Activated T-helper 2 cell treated with anti-CD3 and anti-CD28 coated beads, Interferon-gamma antibody, Interleukin-2, Interleukin-4, amounts not matched to agents 10 μg/mL and 5 μg/mL and 100 μg/mL, durations not matched to agents 14 hours and 24 hours and 36 hours (primary cell): ENCODE results near the gene ZNF346. TPM values are rescaled to one million over a fixed set of nuclear protein-coding genes. Genes with fewer than 3 reads are reported as not detected.
A peak's percentile ranks its signal among the peaks of the same experiment; 100 is the strongest.
"Not testable (repeated sequence)": the region's sequence is repeated elsewhere in the genome, so short reads cannot be mapped to it uniquely, and the experiment has no call there.

ENCODE experiments used
- DNase-seq: peaks from one replicate; pipeline ENCODE4 v3.0.0; 2021; ENCODE audit warnings: low spot score
- H3K27ac Mint-ChIP-seq: one replicate; pipeline ENCODE4 v1.8.0; 2021; ENCODE audit warnings: mixed read lengths
- H3K27me3 Mint-ChIP-seq: one replicate; pipeline ENCODE4 v1.8.0; 2021; ENCODE audit warnings: low read depth, mixed read lengths
- H3K36me3 Mint-ChIP-seq: one replicate; pipeline ENCODE4 v1.8.0; 2021; ENCODE audit warnings: low read depth, mixed read lengths
- H3K4me1 Mint-ChIP-seq: one replicate; pipeline ENCODE4 v1.8.0; 2021; ENCODE audit warnings: low read depth, mixed read lengths
- H3K4me3 Mint-ChIP-seq: one replicate; pipeline ENCODE4 v1.8.0; 2021; ENCODE audit warnings: low read depth, mild to moderate bottlenecking, moderate library complexity, mixed read lengths
- H3K9me3 Mint-ChIP-seq: one replicate; pipeline ENCODE4 v1.8.0; 2021; ENCODE audit warnings: mixed read lengths
- intact Hi-C: fragments of 100-400 bp; cut with micrococcal nuclease; formaldehyde crosslinking; loops from one replicate; pipeline ENCODE4 v1.15.1; 2023
- total RNA-seq: library from RNA; stranded (reverse); gene quantifications from 2 replicates; pipeline ENCODE4 v1.2.3, GENCODE V29; 2022

Gene ZNF346, protein sequence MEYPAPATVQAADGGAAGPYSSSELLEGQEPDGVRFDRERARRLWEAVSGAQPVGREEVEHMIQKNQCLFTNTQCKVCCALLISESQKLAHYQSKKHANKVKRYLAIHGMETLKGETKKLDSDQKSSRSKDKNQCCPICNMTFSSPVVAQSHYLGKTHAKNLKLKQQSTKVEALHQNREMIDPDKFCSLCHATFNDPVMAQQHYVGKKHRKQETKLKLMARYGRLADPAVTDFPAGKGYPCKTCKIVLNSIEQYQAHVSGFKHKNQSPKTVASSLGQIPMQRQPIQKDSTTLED
- 26.1 and 26.3 TPM in 2 replicates for total RNA-seq

DNA sequence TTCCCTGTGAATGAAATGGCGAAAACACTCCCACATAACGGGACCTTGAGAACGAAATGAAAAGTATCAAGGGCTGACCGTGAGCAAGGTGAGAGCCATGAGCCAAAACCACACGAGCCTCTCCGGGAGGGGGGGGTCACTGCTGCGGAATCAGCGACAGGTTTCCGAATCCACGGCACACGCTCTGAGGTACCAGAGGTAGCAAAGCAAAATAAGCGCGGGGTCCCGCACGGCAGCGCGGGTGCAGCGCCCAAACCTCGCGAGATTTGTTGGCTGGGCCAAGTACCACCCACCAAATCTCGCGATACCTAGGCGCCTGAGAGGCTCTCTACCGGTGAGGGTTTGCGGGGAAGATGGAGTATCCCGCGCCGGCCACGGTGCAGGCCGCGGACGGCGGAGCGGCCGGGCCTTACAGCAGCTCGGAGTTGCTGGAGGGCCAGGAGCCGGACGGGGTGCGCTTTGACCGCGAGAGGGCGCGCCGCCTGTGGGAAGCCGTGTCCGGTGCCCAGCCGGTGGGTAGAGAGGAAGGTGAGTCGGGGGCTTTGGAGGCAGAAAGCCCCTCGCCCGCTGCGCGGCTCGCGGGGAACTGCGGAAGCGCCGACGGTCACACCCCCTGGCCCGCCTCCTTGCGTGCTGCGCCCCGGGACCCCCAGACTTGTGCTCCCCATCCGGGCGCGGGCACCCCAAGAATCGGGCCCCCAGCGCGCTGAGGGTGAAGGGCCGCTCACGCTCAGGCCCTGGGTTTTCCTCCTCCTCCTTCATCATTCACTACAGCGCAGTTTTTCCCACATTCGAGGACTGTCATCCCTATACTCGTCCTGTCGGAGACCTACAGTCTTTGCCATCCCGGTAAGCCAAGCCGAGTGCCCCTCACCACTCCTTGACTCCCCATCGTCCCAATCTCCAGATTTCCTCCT is at the start of gene ZNF346:
Gene ZNF346, plus strand, starts transcription at position 311 of the 917 bp plus-strand sequence. Its CDS starts 43 bp downstream, at position 354.
- Mint-ChIP-seq H3K4me1 (peaks cover 29% of the 10 kb centered on the region), H3K36me3 (peaks cover 20% of the 10 kb centered on the region), H3K4me3 (peak within 1 kb of the TSS; percentile 98), H3K27me3 (no peaks in the 10 kb centered on the region), H3K9me3 (no peaks in the 10 kb centered on the region), H3K27ac (peak within 1 kb of the TSS; percentile 93)
- intact Hi-C loops = loop anchor here (1.0 kb wide), 1 partner anchor 16 kb away; the partner anchor contains the start of gene UIMC1
- peak; percentile 88 for DNase-seq

DNA sequence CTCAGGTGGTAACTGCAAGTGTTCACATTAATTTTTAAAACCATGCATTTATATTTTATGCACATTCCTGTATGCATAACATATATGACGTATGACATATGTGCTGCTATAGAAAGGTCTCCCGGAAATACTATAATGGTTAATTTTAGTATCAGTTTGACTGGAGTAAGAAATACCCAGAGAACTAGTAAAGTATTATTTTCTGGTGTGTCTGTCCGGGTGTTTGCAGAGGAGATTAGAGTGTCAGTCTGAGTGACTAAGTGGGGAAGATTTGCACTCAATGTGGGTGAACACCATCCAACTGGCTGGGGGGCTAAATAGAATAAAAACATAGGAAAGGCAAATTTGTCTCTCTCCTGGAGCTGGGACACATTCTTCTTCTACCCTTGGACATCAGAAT is 42.8 kb upstream of the ZNF346 start:
- Mint-ChIP-seq H3K9me3 (no peaks in the 10 kb centered on the region), H3K27ac (no peak overlapping the region), H3K36me3 (peaks cover 47% of the 10 kb centered on the region), H3K4me1 (peaks cover 7% of the 10 kb centered on the region), H3K4me3 (no peak overlapping the region), H3K27me3 (no peaks in the 10 kb centered on the region)
- intact Hi-C loops = no loop called here
- no peak for DNase-seq

DNA sequence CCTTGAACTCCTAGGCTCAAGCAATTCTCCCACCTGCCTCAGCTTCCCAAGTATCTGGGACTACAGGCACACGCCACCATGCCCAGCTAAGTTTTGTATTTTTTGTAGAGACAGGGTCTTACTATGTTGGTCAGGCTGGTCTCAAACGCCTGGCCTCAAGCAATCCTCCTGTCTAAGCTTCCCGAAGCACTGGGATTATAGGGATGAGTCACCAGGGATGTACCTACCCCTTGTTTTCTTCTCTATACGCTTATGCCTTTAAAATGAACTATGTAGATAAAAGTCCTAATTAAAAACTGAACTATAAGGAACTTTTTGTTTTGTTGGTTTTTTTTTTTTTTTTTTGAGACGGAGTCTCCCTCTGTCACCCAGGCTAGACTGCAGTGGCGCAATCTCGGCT is 41.7 kb upstream of the ZNF346 start:
- Mint-ChIP-seq H3K27me3 (no peaks in the 10 kb centered on the region), H3K36me3 (peaks cover 43% of the 10 kb centered on the region), H3K4me1 (peaks cover 10% of the 10 kb centered on the region), H3K9me3 (no peaks in the 10 kb centered on the region), H3K4me3 (no peak overlapping the region), H3K27ac (no peak overlapping the region)
- no peak for DNase-seq
- intact Hi-C loops = no loop called here

DNA sequence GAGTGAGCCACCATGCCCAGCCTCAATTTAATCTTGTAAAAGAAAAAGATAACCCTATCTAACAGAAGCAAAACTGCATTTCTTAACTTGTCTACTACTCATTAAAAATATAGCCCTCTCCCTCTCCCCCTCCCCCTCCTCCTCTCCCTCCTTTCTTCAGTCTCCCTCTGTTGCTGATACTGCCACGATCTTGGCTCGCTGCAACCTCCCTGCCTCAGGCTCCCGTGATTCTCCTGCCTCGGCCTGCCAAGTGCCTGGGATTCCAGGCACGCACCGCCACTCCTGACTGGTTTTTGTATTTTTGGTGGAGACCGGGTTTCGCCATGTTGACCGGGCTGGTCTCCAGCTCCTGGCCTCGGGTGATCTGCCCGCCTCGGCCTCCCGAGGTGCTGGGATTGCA is 39.4 kb upstream of the ZNF346 start:
- intact Hi-C loops, H3K4me3 Mint-ChIP-seq, DNase-seq, H3K9me3 Mint-ChIP-seq, H3K27me3 Mint-ChIP-seq, H3K27ac Mint-ChIP-seq: not testable (repeated sequence)
- Mint-ChIP-seq H3K4me1 (peaks cover 15% of the 10 kb centered on the region), H3K36me3 (peaks cover 45% of the 10 kb centered on the region)

DNA sequence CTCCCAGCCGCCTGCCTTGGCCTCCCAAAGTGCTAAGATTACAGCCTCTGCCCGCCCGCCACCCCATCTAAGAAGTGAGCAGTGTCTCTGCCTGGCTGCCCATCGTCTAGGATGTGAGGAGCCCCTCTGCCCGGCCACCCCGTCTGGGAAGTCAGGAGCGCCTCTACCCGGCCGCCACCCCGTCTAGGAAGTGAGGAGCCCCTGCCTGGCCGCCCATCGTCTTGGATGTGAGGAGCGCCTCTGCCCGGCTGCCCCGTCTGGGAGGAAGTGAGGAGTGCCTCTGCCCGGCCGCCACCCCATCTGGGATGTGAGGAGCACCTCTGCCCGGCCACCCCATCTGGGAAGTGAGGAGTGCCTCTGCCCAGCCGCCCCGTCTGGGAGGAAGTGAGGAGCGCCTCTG is 38.9 kb upstream of the ZNF346 start:
- Mint-ChIP-seq H3K4me1 (peaks cover 17% of the 10 kb centered on the region), H3K36me3 (peaks cover 48% of the 10 kb centered on the region)
- H3K27ac Mint-ChIP-seq, DNase-seq, H3K9me3 Mint-ChIP-seq, H3K27me3 Mint-ChIP-seq, intact Hi-C loops, H3K4me3 Mint-ChIP-seq: not testable (repeated sequence)

DNA sequence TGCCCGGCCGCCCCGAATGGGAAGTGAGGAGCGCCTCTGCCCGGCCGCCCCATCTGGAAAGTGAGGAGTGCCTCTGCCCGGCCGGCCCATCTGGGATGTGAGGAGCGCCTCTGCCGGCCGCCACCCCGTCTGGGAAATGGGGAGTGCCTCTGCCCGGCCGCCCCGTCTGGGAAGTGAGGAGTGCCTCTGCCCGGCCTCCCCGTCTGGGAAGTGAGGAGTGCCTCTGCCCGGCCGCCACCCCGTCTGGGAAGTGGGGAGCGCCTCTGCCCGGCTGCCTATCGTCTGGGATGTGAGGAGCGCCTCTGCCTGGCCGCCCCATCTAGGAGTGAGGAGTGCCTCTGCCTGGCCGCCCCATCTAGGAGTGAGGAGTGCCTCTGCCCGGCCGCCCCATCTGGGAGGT is 38.3 kb upstream of the ZNF346 start:
- Mint-ChIP-seq H3K36me3 (peaks cover 43% of the 10 kb centered on the region), H3K4me1 (peaks cover 17% of the 10 kb centered on the region)
- intact Hi-C loops, H3K9me3 Mint-ChIP-seq, H3K27ac Mint-ChIP-seq, H3K27me3 Mint-ChIP-seq, DNase-seq, H3K4me3 Mint-ChIP-seq: not testable (repeated sequence)

DNA sequence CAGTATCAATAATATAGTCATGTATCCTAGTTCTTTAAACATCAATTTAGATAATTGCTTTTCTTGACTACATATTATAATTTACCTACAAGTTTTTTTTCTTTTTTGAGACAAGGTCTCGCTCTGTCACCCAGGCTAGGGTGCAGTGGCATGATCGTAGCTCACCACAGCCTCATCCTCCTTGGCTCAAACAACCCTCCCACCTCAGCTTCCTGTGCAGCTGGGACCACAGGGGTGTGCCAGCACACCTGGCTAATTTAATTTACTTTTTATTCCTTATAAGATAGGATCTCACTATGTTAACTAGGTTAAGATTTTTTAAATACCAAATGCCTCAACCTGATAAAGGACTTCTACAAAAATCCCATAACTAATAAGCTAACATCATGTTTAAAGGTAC is 37.0 kb upstream of the ZNF346 start:
- no peaks in the 10 kb centered on the region for H3K27me3 Mint-ChIP-seq
- DNase-seq = peak; percentile 18
- no peaks in the 10 kb centered on the region for H3K9me3 Mint-ChIP-seq
- H3K4me3 Mint-ChIP-seq = no peak overlapping the region
- H3K4me1 Mint-ChIP-seq = peaks cover 14% of the 10 kb centered on the region
- H3K27ac Mint-ChIP-seq = no peak overlapping the region
- peaks cover 31% of the 10 kb centered on the region for H3K36me3 Mint-ChIP-seq
- intact Hi-C loops = no loop called here

DNA sequence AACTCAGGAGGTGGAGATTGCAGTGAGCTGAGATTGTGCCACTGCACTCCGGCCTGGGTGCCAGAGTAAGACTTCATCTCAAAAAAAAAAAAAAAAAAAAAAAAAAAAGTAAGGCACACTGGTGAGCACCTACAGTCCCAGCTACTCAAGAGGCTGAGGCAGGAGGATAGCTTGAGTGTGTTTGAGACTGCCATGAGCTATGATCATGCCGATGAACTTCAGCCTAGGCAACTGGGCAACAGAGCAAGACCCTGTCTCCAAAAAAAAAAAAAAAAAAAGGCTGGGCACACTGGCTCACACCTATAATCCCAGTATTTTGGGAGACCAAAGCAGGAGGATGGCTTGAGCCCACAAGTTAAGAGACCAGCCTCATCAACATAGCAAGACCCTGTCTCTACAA is 36.2 kb upstream of the ZNF346 start:
- Mint-ChIP-seq H3K27me3 (no peaks in the 10 kb centered on the region), H3K27ac (no peak overlapping the region), H3K4me1 (peaks cover 14% of the 10 kb centered on the region), H3K9me3 (no peaks in the 10 kb centered on the region), H3K4me3 (no peak overlapping the region), H3K36me3 (peaks cover 29% of the 10 kb centered on the region)
- DNase-seq = no peak
- intact Hi-C loops = no loop called here

DNA sequence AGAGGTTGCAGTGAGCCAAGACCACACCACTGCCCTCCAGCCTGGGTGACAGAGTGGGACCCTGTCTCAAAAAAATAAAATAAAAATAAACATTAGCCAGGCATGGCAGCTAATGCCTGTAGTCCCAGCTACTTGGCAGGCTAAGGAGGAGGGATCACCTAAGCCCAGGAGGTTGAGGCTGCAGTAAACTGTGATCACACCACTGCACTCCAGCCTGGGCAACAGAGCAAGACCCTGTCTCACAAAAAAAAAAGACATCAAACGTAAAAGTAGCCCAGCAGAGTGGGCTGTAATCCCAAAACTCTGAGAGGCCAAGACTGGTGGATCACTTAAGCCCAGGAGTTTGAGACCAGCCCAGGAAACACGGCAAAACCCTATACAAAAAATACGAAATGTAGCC is 34.9 kb upstream of the ZNF346 start:
- Mint-ChIP-seq H3K36me3 (peaks cover 22% of the 10 kb centered on the region), H3K4me3 (no peak overlapping the region), H3K27me3 (no peaks in the 10 kb centered on the region), H3K9me3 (no peaks in the 10 kb centered on the region), H3K27ac (no peak overlapping the region), H3K4me1 (peaks cover 12% of the 10 kb centered on the region)
- intact Hi-C loops = no loop called here
- DNase-seq = no peak

DNA sequence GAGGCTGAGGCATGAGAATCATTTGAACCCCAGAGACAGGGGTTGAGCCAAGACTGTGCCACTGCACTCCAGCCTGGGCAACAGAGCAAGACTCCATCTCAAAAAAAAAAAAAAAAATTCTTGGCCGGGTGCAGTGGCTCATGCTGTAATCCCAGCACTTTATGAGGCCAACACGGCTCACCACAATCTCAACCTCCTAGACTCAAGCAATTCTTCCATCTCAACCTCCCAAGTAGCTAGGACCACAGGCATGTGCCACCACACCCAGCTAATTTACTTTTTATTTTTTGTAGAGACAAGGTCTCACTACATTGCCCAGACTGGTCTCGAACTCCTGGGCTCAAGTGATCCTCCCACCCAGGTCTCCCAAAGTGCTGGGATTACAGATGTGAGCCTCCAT is 29.4 kb upstream of the ZNF346 start:
- H3K4me3 Mint-ChIP-seq, intact Hi-C loops: not testable (repeated sequence)

DNA sequence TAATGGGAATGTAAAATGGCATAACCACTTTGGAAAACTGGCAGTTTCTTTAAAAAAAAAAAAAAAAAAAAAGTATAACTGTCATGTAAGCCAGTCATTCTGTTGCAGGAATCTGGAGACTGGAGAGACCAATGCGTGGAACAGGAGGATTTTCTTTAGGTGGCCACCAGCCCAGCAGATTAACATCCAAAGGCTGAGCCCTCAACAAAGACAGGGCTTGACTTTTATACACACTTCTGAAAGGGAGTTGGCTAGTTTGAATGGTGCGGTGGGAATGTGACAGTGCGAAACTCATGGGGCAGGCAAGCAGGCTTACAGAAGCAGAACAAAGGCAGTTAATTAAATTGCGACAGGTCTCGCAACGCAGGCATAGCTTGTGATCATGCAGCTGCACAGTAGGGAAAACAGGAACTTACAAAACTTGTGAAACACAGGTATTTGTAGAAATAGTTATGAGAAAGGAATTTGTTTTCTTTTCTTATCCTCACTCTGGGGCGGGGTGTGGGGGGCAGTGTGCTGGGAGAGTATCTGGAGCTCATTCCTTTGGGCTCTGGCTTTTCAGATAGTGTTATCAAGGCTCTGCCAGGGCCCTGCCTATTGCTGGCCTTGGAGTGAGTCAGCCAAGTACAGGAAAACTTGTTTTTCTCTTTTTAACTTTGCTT is 27.9 kb upstream of the ZNF346 start:
- peaks cover 30% of the 10 kb centered on the region for H3K36me3 Mint-ChIP-seq
- H3K27me3 Mint-ChIP-seq = no peaks in the 10 kb centered on the region
- DNase-seq = no peak
- H3K4me1 Mint-ChIP-seq = peaks cover 23% of the 10 kb centered on the region
- H3K4me3 Mint-ChIP-seq = no peak overlapping the region
- H3K9me3 Mint-ChIP-seq = no peaks in the 10 kb centered on the region
- H3K27ac Mint-ChIP-seq = peak overlapping the region; percentile 60
- intact Hi-C loops = no loop called here

More for the DNA sequence above, 29.4 kb upstream of the ZNF346 start:
- H3K27me3 Mint-ChIP-seq, DNase-seq, H3K27ac Mint-ChIP-seq, H3K9me3 Mint-ChIP-seq: not testable (repeated sequence)
- Mint-ChIP-seq H3K4me1 (peaks cover 24% of the 10 kb centered on the region), H3K36me3 (peaks cover 31% of the 10 kb centered on the region)

DNA sequence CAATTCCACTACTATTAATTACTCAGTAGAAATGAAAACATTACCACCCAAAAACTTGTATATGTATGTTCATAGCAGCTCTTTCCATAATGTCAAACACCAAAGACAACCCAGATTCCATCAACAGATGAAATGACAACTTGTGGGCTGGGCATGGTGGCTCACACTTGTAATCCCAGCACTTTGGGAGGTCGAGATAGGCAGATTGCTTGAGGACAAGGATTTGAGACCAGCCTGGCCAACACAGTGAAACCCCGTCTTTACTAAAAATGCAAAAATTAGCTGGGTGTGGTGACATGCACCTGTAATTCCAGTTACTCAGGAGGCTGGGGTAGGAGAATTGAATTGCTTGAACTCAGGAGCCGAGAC is 27.4 kb upstream of the ZNF346 start:
- peaks cover 24% of the 10 kb centered on the region for H3K4me1 Mint-ChIP-seq
- no peak for DNase-seq
- H3K9me3 Mint-ChIP-seq = no peaks in the 10 kb centered on the region
- no peaks in the 10 kb centered on the region for H3K27me3 Mint-ChIP-seq
- intact Hi-C loops = no loop called here
- peak overlapping the region; percentile 60 for H3K27ac Mint-ChIP-seq
- H3K4me3 Mint-ChIP-seq = no peak overlapping the region
- H3K36me3 Mint-ChIP-seq = peaks cover 35% of the 10 kb centered on the region
